Mucosa of descending colon (tissue), 3 donors: Measurements from ENCODE around the gene STPG3. TPM values are rescaled to one million over a fixed set of nuclear protein-coding genes. Genes with fewer than 3 reads are reported as not detected.

Experiments
- ATAC-seq: fragments of 200-7000 bp; cut with Tn5 transposase; one replicate; pipeline ENCODE4 v1.9.1; 2020; ENCODE audit warnings: mild to moderate bottlenecking, moderate library complexity
- DNase-seq, 3 donors: peaks; one replicate each; pipeline ENCODE4 v3.0.0-alpha.2; 2020
- H3K36me3 ChIP-seq: fragments of 200-600 bp; one replicate; pipeline ENCODE4 v1.8.0; 2021; ENCODE audit warnings: low read depth, mild to moderate bottlenecking
- H3K4me1 ChIP-seq: fragments of 200-600 bp; one replicate; pipeline ENCODE4 v1.8.0; 2021; ENCODE audit warnings: low read depth, mild to moderate bottlenecking
- H3K4me3 ChIP-seq: fragments of 200-600 bp; one replicate; pipeline ENCODE4 v1.8.0; 2021; ENCODE audit warnings: mild to moderate bottlenecking
- H3K9me3 ChIP-seq: fragments of 200-600 bp; one replicate; pipeline ENCODE4 v1.8.0; 2021; ENCODE audit warnings: mild to moderate bottlenecking
- CTCF ChIP-seq: fragments of 200-600 bp; IDR thresholded peaks from one replicate; pipeline ENCODE4 v1.8.0; 2022; ENCODE audit warnings: antibody characterized with exemption, mild to moderate bottlenecking
- intact Hi-C, 2 donors: fragments of 100-400 bp; cut with DNase I in 1 of 2; cut with micrococcal nuclease in 1 of 2; formaldehyde crosslinking; loops; one replicate each; pipeline versions ENCODE4 v1.11.0 to v1.11.1; 2022; cut with DNase I, micrococcal nuclease
- total RNA-seq, 3 donors: library from RNA; stranded (reverse); fragmentation: NEBNext Ultra II Directional in 2 of 3; extraction: Animal tissue kit (Norgen Biotek cat#: 25700) in 2 of 3; gene quantifications; one replicate each; pipeline versions ENCODE4 v1.2.1 to v1.2.4, GENCODE V29; 2021 to 2023
- donor health status: DM: no; HTN: no; CAD: no; lungs with moderate emphysema.
- donor health status: DM: no; HTN: no; CAD: no.
- donor health status: DM: no; HTN: yes; CAD: no.

Gene STPG3
- total RNA-seq, 3 donors from 2014 or later: not detected

DNA sequence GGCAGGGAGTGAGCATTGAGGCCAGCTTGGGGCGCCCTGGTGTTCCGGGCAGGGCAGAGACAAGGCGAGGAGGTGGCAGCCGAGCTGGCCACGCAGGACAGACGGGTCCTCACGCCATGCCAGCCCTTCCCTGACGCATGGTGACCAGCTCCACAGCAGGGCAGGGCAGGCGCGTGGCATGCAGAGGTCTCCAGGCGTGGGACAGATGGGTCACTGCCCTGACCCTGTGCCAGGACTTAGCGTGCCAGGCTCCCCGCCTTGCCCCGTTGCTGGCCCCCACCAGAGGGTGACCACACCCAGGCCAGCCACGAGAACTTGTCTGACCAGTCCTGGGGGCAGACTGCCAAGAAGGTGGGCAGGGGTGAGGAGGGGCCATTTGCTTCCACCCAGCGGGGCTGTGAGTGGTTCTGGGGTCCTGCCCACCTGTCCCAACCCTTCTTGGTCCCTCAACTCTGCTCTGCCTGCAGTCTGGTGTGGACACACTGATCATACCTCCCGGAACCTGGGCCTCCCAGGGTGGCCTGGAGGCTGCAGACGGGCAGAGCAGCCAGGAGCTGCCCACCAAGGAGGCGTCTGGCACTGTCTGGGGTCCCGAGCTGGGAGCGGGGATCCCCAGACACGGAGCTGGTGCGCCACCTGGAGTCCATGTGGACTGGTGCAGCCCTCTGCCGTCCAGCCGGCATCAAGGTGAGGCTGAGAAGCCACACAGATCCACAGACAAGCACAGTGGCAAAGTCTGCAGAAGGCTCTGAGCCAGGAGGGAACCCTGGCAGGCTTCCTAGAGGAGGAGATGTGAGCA is 23.8 kb upstream of the STPG3 start, which contains the start of gene RNF224:
Gene RNF224, plus strand, starts transcription at position 449 of the 799 bp plus-strand sequence. CDS start 834 bp downstream, outside the sequence.
- ATAC-seq: peak; percentile 57
- H3K4me3 ChIP-seq: no peak within 1 kb of the TSS
- intact Hi-C loops: no loop called here

DNA sequence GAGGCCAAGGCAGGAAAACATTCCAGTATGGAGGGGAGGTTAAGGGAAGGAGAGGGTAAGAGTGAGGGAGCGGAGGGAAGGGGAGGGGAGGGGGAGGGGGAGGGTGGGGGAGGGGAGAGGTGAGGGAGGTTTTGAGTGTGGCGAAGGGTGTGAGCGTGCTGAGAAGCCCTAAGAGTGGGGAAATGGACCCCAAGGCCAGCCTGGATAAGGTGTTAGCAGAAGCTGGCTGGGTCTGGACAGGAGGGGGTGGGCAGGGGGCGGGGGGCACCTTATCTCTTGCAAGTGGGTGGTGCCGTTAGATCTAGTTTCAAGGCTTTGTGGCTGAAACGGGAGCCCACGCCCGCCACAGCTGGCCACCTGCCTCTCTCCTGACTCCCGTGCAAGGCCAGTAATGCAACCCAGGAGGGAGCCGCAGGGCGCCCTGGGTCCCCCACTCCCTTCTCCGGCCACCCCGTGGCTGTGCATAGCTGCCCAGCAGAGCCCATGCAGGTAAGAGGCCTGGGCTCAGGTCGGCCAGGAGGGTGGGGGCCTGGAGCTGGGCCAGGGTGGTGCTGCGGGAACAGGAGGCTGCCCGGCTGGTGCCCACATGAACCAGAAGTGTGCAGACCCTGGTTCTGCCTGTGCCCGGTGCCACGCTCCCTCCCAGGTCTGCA is 23.1 kb upstream of the STPG3 start:
- Histone ChIP-seq H3K4me3 (no peak overlapping the region), H3K36me3 (no peaks in the 10 kb centered on the region), H3K4me1 (peaks cover 31% of the 10 kb centered on the region), H3K9me3 (no peaks in the 10 kb centered on the region)
- intact Hi-C loops: no loop called here
- DNase-seq (no peak), ATAC-seq (no peak)
- TF ChIP-seq CTCF: no peak

More for the DNA sequence above, 23.8 kb upstream of the STPG3 start, which contains the start of gene RNF224:
- H3K4me1 ChIP-seq: peaks cover 38% of the 10 kb centered on the region
- peak; percentile 85 to 91 (median 88) for DNase-seq
- H3K9me3 ChIP-seq: no peaks in the 10 kb centered on the region
- no peaks in the 10 kb centered on the region for H3K36me3 ChIP-seq
- TF ChIP-seq CTCF: peak; percentile 74

DNA sequence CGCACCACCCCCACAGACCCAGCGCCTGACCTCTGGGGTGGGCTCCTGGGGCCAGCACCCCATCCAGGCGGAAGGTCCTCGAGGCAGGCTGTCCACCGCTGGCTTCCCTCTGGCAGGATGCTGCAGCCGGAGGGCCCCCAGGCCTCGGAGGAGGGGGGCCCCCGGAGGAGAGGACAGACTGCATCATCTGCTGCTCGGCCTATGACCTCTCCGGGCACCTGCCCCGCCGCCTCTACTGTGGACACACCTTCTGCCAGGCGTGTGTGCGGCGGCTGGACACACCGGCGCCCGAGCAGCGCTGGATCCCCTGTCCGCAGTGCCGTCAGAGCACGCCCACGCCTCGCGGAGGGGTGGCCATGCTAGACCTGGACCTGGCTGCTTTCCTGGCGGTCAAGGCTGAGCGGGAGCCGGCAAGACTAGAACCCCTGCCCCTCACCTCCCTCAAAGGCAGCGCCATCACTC is 22.5 kb upstream of the STPG3 start:
- DNase-seq (no peak), ATAC-seq (no peak)
- H3K4me1 ChIP-seq: peaks cover 29% of the 10 kb centered on the region

GRCh38 chr9:137228968-137229896 is 21.9 kb upstream of the STPG3 start:
- peaks cover 25% of the 10 kb centered on the region for H3K4me1 ChIP-seq

More for the DNA sequence above, 22.5 kb upstream of the STPG3 start:
- no peaks in the 10 kb centered on the region for H3K9me3 ChIP-seq
- H3K4me3 ChIP-seq: no peak overlapping the region
- no peak for TF ChIP-seq CTCF
- intact Hi-C loops: no loop called here
- no peaks in the 10 kb centered on the region for H3K36me3 ChIP-seq

More at GRCh38 chr9:137228968-137229896, 21.9 kb upstream of the STPG3 start:
- ATAC-seq (no peak), DNase-seq (no peak)
- no peak for TF ChIP-seq CTCF
- Histone ChIP-seq H3K36me3 (no peaks in the 10 kb centered on the region), H3K9me3 (no peaks in the 10 kb centered on the region), H3K4me3 (no peak overlapping the region)
- intact Hi-C loops: no loop called here
